Fibroblast of villous mesenchyme (primary cell): ENCODE measurements around the gene TXNDC16. TPM values are rescaled to one million over a fixed set of nuclear protein-coding genes. Genes with fewer than 3 reads are reported as not detected.

Experiments used
- DNase-seq: peaks from one replicate; pipeline ENCODE4 v3.0.0-alpha.2; 2010; ENCODE audit warnings: low read depth
- H3K4me3 ChIP-seq: 2 replicates; pipeline ENCODE4 v1.5.1; 2011; ENCODE audit warnings: low read depth, mild to moderate bottlenecking, low read length
- total RNA-seq: library from RNA; depleted of rRNA; stranded (reverse); fragments of >200 nt; gene quantifications from 2 replicates; pipeline ENCODE4 v1.2.3, GENCODE V29; 2012
- TF ChIP-seq, protein P1 (sequence below): IDR thresholded peaks from 2 replicates; pipeline ENCODE4 v1.5.1; 2012; ENCODE audit warnings: low read depth, mild to moderate bottlenecking, low read length; ENCODE audit not compliant: insufficient read depth

Gene TXNDC16
- total RNA-seq, 1 donor = 3.0 TPM

DNA sequence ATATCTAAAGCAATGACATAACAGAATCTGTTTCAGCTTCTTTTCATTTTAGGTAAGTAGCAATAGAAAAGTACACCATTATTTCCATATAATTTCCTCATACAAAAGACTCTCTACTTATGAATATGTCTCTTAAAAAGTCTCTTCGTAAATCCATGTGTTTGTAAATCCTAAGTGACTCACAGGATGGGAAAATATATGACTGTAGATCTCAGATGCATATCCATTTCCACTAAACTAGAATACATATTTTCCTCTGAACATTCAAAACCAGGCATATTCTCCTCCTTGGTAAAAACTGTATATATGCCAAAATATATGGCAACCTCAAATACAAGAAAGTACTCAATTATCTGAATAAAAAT lies 93.6 kb downstream of the TXNDC16 start:
- no peak overlapping the region for H3K4me3 ChIP-seq
- TF ChIP-seq, protein P1, sequence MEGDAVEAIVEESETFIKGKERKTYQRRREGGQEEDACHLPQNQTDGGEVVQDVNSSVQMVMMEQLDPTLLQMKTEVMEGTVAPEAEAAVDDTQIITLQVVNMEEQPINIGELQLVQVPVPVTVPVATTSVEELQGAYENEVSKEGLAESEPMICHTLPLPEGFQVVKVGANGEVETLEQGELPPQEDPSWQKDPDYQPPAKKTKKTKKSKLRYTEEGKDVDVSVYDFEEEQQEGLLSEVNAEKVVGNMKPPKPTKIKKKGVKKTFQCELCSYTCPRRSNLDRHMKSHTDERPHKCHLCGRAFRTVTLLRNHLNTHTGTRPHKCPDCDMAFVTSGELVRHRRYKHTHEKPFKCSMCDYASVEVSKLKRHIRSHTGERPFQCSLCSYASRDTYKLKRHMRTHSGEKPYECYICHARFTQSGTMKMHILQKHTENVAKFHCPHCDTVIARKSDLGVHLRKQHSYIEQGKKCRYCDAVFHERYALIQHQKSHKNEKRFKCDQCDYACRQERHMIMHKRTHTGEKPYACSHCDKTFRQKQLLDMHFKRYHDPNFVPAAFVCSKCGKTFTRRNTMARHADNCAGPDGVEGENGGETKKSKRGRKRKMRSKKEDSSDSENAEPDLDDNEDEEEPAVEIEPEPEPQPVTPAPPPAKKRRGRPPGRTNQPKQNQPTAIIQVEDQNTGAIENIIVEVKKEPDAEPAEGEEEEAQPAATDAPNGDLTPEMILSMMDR = no peak
- DNase-seq = peak; percentile 81

DNA sequence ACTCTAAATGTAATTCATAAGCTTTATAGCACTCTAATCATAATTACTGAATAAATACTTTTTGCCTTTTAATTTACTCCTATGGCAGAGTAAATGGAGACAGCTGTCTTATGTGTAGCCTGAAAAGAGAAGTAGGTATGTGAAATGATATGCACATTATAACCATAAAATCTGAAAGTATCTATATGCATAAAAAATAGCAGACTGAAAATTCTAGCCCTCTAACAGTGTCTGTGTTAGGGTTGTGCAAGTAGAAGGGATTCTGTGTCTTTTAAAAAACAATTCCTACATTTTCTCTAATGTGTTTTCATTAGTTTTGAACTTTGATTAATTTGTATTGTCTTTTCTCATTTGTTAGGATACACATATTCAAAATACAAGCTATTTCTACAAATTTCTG lies 94.9 kb downstream of the TXNDC16 start:
- TF ChIP-seq, protein P1 = no peak
- no peak for DNase-seq

DNA sequence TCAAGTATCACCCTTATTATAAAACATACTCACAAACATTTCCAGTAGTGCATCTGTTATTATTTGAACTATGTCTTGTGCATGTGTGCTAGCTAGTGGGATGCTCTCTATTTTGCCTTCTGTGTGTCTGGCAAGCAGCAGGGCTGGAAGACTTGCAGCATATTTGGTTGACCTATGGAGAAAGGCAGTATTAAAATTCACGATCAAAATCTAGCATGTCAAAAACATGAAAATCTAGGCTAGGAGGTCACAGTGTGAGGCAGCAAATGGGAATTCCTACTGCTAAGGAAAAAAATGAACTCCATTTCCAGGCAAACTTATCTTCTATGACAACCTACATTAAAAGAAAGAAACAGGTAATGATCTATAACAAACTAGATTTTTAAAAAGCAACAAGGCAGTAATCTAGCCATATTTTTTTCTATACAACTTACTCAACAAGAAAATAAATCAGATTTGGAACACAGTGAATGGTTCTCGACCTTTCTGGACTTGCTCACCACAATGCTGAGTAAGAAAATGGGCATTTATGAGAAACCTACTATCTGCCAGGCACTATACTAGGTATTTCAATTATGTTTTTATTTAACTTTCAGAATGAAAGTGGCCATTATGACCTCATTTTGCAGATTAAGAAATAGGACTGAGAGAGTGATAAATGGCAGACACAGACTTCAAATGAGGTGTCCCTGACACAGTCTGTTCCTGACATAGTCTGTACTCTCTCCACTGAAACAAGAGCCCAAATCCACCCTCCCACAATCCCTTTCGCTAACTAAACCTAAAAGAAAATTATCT lies 96.8 kb downstream of the TXNDC16 start:
- DNase-seq = peak; percentile 93
- TF ChIP-seq, protein P1 = no peak
- H3K4me3 ChIP-seq = no peak overlapping the region

More for the DNA sequence above, 94.9 kb downstream of the TXNDC16 start:
- no peak overlapping the region for H3K4me3 ChIP-seq

DNA sequence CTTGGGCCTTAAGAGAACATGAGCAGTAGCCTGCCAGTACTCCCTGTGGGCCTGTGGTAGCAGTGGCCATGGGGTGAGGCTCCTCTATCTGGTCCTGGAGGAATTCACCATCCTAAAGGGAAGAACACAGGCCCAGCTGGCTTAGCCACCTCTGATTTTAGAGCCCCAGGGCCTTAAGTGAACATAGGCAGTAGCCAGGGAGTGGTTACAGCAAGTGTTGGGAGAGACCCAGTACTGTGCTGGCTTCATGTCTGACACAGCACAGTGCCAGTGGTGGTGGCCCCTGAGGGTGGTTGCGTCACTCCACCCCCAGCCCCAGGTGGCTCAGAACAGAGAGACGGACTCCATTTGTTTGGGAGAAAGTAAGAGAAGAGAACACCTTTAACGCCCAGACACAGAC lies 105.1 kb downstream of the TXNDC16 start:
- TF ChIP-seq, protein P1 = no peak
- H3K4me3 ChIP-seq = no peak overlapping the region
- DNase-seq = no peak

DNA sequence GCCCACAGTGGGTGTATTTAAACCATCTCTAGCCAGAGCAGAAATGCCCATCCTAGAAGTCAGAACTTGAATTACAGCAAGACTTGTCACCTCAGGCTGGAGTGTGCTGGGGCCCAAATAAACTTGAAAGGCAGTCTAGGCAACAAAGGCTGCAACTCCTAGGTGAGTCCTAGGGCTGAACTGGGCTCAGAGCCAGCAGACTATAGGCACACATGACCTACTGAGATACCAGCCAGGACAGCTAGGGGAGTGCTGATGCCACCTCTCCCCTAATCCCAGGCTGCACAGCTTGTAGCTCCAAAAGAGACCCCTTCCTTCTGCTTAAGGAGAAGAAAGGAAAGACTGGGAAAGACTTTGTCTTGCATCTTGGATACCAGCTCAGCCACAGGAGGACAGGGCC lies 106.0 kb downstream of the TXNDC16 start:
- DNase-seq = no peak
- TF ChIP-seq, protein P1 = no peak
- H3K4me3 ChIP-seq = no peak overlapping the region

DNA sequence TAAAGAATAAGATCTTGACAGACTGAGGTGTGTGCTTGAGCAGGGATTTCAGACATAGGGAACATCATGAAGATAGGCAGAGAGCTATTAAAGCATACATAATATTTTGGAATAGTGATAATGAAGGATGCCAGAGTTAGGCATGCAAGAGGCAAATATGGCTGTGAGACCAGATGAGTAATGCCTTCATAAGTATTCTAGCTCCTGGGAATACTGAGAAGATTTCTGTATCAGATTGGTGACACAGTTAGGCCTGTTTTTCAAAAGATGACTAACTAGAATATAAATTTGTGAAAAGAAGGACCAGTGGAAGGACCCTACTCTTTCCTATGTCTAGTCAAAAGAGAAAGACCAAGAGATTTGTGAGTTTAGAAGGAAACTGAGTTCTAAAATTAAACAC lies 108.8 kb downstream of the TXNDC16 start:
- no peak overlapping the region for H3K4me3 ChIP-seq
- TF ChIP-seq, protein P1 = no peak
- DNase-seq = no peak

DNA sequence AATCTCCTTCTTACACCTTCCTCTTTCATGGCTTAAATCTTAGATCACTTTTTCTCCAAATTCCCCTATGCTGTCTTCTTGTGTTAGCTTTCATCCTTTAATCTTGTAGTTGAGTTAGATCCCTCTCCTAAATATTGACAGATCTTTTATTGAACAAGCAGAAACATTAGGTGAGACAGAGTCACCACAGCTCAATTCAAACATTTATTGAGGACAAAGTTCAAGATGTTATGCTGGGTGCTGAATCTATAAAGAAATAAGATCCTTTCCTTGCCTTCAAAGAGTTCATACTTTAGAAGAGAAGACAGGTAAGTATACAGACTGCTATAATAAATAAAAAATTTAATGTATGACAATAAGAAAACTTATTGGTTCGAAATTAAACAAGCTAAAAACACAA lies 109.7 kb downstream of the TXNDC16 start:
- TF ChIP-seq, protein P1 = no peak
- DNase-seq = no peak
- H3K4me3 ChIP-seq = no peak overlapping the region
